Measurements from ENCODE around the gene RBM42. TPM values are rescaled to one million over a fixed set of nuclear protein-coding genes. Genes with fewer than 3 reads are reported as not detected.

The RBM42 gene
- total RNA-seq, 1 experiment from 2014 or later: 180 TPM

GRCh38 chr19:35637165-35637564 lies 8.3 kb downstream of the RBM42 start:
- no peak for TF ChIP-seq SIN3A (IDR thresholded peaks at IDR 0.05; ENCODE audit: borderline replicate concordance, insufficient read depth, low read depth, low read length)
- TF ChIP-seq REST (IDR thresholded peaks at IDR 0.05; ENCODE audit: insufficient read depth in 1 of 2, low read depth in 2 of 2, low read length in 1 of 2): no peak
- BruUV-seq (replicated peaks): no TSS peak
- ChIA-PET POLR2A (no interaction called here), CTCF (interaction anchor here (0.6 kb wide), 1 partner anchor 46 kb away, joined by 4 read pairs; no protein-coding TSS in a partner anchor)
- Histone ChIP-seq H3K27me3 (ENCODE audit: control insufficient read depth, insufficient read depth, low read length) (no peaks in the 10 kb centered on the region), H3K4me1 (ENCODE audit: control insufficient read depth, insufficient read depth, low read length) (0 out of 2 replicates have a peak, but pooled peaks cover 4% of the 10 kb centered on the region), H3K4me3 (ENCODE audit: low read depth in 2 of 2, low read length in 2 of 2) (no peak overlapping the region), H3K27ac (ENCODE audit: low read length) (no peak overlapping the region), H3K36me3 (ENCODE audit: control insufficient read depth, insufficient read depth, low read length) (peaks cover 3% of the 10 kb centered on the region; the same call in 1 of the 2 replicates), H3K9me3 (ENCODE audit: control insufficient read depth, insufficient read depth, low read depth, low read length) (no peaks in the 10 kb centered on the region)
- intact Hi-C loops (cut with micrococcal nuclease; ENCODE audit: unreplicated experiment) (no loop called here), in situ Hi-C loops (cut with HindIII; ENCODE audit: low pct_unique_long_range_greater_than_20kb, low sequenced_read_pairs) (no loop called here)
- ATAC-seq: no peak
- no peak for DNase-seq (ENCODE audit: low read depth, low spot score)

GRCh38 chr19:35639321-35639639 lies 10.4 kb downstream of the RBM42 start:
- H3K9me3 ChIP-seq (ENCODE audit: control insufficient read depth, insufficient read depth, low read depth, low read length): no peaks in the 10 kb centered on the region
- intact Hi-C loops (cut with micrococcal nuclease; ENCODE audit: unreplicated experiment): no loop called here
- no peak for TF ChIP-seq TCF7L2 (IDR thresholded peaks at IDR 0.05; ENCODE audit: low read depth, low read length)
- TF ChIP-seq POLR2AphosphoS5 (IDR thresholded peaks at IDR 0.05; ENCODE audit: low read depth, low read length): 0 out of 2 replicates have a peak, but pooled peaks have one; percentile 10
- ChIA-PET CTCF (no interaction called here), POLR2A (no interaction called here)
- no peaks in the 10 kb centered on the region; the same call in 1 of the 2 replicates for H3K36me3 ChIP-seq (ENCODE audit: control insufficient read depth, insufficient read depth, low read length)
- BruUV-seq (replicated peaks): no TSS peak
- no peak overlapping the region for H3K27ac ChIP-seq (ENCODE audit: low read length)
- in situ Hi-C loops (cut with HindIII; ENCODE audit: low pct_unique_long_range_greater_than_20kb, low sequenced_read_pairs): no loop called here
- no peak overlapping the region for H3K4me3 ChIP-seq (ENCODE audit: low read depth in 2 of 2, low read length in 2 of 2)
- 0 out of 2 replicates have a peak, but pooled peaks cover 12% of the 10 kb centered on the region for H3K4me1 ChIP-seq (ENCODE audit: control insufficient read depth, insufficient read depth, low read length)
- DNase-seq (ENCODE audit: low read depth, low spot score) (no peak), ATAC-seq (no peak)
- no peaks in the 10 kb centered on the region for H3K27me3 ChIP-seq (ENCODE audit: control insufficient read depth, insufficient read depth, low read length)

GRCh38 chr19:35639863-35640262 lies 11.0 kb downstream of the RBM42 start:
- H3K27me3 ChIP-seq (ENCODE audit: control insufficient read depth, insufficient read depth, low read length): no peaks in the 10 kb centered on the region
- no TSS peak for BruUV-seq (replicated peaks)
- DNase-seq (ENCODE audit: low read depth, low spot score): no peak
- H3K4me1 ChIP-seq (ENCODE audit: control insufficient read depth, insufficient read depth, low read length): 0 out of 2 replicates have a peak, but pooled peaks cover 14% of the 10 kb centered on the region
- intact Hi-C loops (cut with micrococcal nuclease; ENCODE audit: unreplicated experiment) (no loop called here), in situ Hi-C loops (cut with HindIII; ENCODE audit: low pct_unique_long_range_greater_than_20kb, low sequenced_read_pairs) (no loop called here)
- POLR2A ChIA-PET: no interaction called here
- TF ChIP-seq POLR2AphosphoS5 (IDR thresholded peaks at IDR 0.05; ENCODE audit: low read depth, low read length) (no peak), REST (IDR thresholded peaks at IDR 0.05; ENCODE audit: insufficient read depth in 1 of 2, low read depth in 2 of 2, low read length in 1 of 2) (no peak), TCF7L2 (IDR thresholded peaks at IDR 0.05; ENCODE audit: low read depth, low read length) (no peak), CTCF (IDR thresholded peaks at IDR 0.05) (no peak), SIN3A (IDR thresholded peaks at IDR 0.05; ENCODE audit: borderline replicate concordance, insufficient read depth, low read depth, low read length) (no peak)
- no peak overlapping the region for H3K27ac ChIP-seq (ENCODE audit: low read length)
- no peaks in the 10 kb centered on the region; the same call in 1 of the 2 replicates for H3K36me3 ChIP-seq (ENCODE audit: control insufficient read depth, insufficient read depth, low read length)
- CTCF ChIA-PET: no interaction called here
- no peak for ATAC-seq
- no peak overlapping the region for H3K4me3 ChIP-seq (ENCODE audit: low read depth in 2 of 2, low read length in 2 of 2)
- H3K9me3 ChIP-seq (ENCODE audit: control insufficient read depth, insufficient read depth, low read depth, low read length): no peaks in the 10 kb centered on the region
